Liver (tissue), 9 donors: ENCODE measurements around the gene MTURN. TPM values are rescaled to one million over a fixed set of nuclear protein-coding genes. Genes with fewer than 3 reads are reported as not detected.

Experiments used
- DNase-seq: peaks from one replicate; pipeline ENCODE4 v3.0.0-alpha.2; 2017; ENCODE audit warnings: low spot score
- H3K27ac ChIP-seq, 2 donors: one replicate each; pipeline ENCODE4 v1.7.0; 2013; ENCODE audit warnings: inconsistent platforms in 2 of 2, low read length in 2 of 2, control low read depth in 1 of 2, low read depth in 1 of 2, mild to moderate bottlenecking in 1 of 2
- H3K27me3 ChIP-seq, 4 donors: one replicate each; pipeline versions ENCODE4 v1.6.1 to v1.7.0; 2013; ENCODE audit warnings: low read length in 3 of 4, inconsistent platforms in 1 of 4, mild to moderate bottlenecking in 1 of 4, moderate library complexity in 1 of 4; ENCODE audit not compliant: control insufficient read depth in 4 of 4, insufficient read depth in 4 of 4
- H3K36me3 ChIP-seq, 4 donors: one replicate each; pipeline versions ENCODE4 v1.6.1 to v1.7.0; 2013; ENCODE audit warnings: low read length in 3 of 4, mild to moderate bottlenecking in 3 of 4, low read depth in 1 of 4, moderate library complexity in 1 of 4; ENCODE audit not compliant: control insufficient read depth in 4 of 4, insufficient read depth in 3 of 4
- H3K4me1 ChIP-seq, 4 donors: one replicate each; pipeline versions ENCODE4 v1.6.1 to v1.7.0; 2013; ENCODE audit warnings: low read length in 3 of 4, mild to moderate bottlenecking in 3 of 4, moderate library complexity in 1 of 4; ENCODE audit not compliant: control insufficient read depth in 4 of 4, insufficient read depth in 4 of 4
- H3K4me3 ChIP-seq, 3 donors: one replicate each; pipeline versions ENCODE4 v1.6.1 to v1.7.0; 2013; ENCODE audit warnings: low read length in 3 of 3, control low read depth in 1 of 3, low read depth in 1 of 3, mild to moderate bottlenecking in 1 of 3
- H3K9ac ChIP-seq, 2 donors: one replicate each; pipeline ENCODE4 v1.7.0; 2013; ENCODE audit warnings: low read length in 2 of 2, mild to moderate bottlenecking in 2 of 2, moderate library complexity in 2 of 2, control low read depth in 1 of 2, low read depth in 1 of 2
- H3K9me3 ChIP-seq, 4 donors: one replicate each; pipeline versions ENCODE4 v1.6.1 to v1.7.0; 2013; ENCODE audit warnings: low read length in 3 of 4; ENCODE audit not compliant: control insufficient read depth in 4 of 4
- EGR1 ChIP-seq, 2 donors: IDR thresholded peaks; 2 replicates each; pipeline ENCODE4 v1.6.1; 2016 to 2018; ENCODE audit warnings: antibody characterized with exemption in 2 of 2, low read depth in 2 of 2
- FOXA1 ChIP-seq: IDR thresholded peaks from 2 replicates; pipeline ENCODE4 v1.6.1; 2016; ENCODE audit warnings: antibody characterized with exemption
- FOXA2 ChIP-seq: IDR thresholded peaks from 2 replicates; pipeline ENCODE4 v1.6.1; 2016; ENCODE audit warnings: antibody characterized with exemption
- GABPA ChIP-seq, 2 donors: IDR thresholded peaks in 1 of 2; conservative IDR thresholded peaks in 1 of 2; 2 replicates each; pipeline ENCODE4 v1.6.1; 2016; ENCODE audit warnings: antibody characterized with exemption in 2 of 2, mild to moderate bottlenecking in 1 of 2, moderate library complexity in 1 of 2
- HNF4A ChIP-seq, 2 donors: conservative IDR thresholded peaks; 2 replicates each; pipeline ENCODE4 v1.6.1; 2016; ENCODE audit warnings: antibody characterized with exemption in 2 of 2, mild to moderate bottlenecking in 2 of 2
- HNF4G ChIP-seq: IDR thresholded peaks from 2 replicates; pipeline ENCODE4 v1.6.1; 2016; ENCODE audit warnings: antibody characterized with exemption
- JUND ChIP-seq, 2 donors: IDR thresholded peaks; 2 replicates each; pipeline ENCODE4 v1.6.1; 2016; ENCODE audit warnings: antibody characterized with exemption in 2 of 2
- NR2F2 ChIP-seq: IDR thresholded peaks from 2 replicates; pipeline ENCODE4 v1.6.1; 2016; ENCODE audit warnings: antibody characterized with exemption
- RAD21 ChIP-seq, 2 donors: IDR thresholded peaks; 2 replicates each; pipeline ENCODE4 v1.6.1; 2016; ENCODE audit warnings: antibody characterized with exemption in 2 of 2, mild to moderate bottlenecking in 2 of 2
- RXRA ChIP-seq, 2 donors: IDR thresholded peaks; 2 replicates each; pipeline ENCODE4 v1.6.1; 2017 to 2018; ENCODE audit warnings: antibody characterized with exemption in 2 of 2, mild to moderate bottlenecking in 1 of 2
- SP1 ChIP-seq: IDR thresholded peaks from 2 replicates; pipeline ENCODE4 v1.6.1; 2018; ENCODE audit warnings: antibody characterized with exemption, mild to moderate bottlenecking
- TAF1 ChIP-seq: conservative IDR thresholded peaks from 2 replicates; pipeline ENCODE4 v1.6.1; 2016; ENCODE audit warnings: antibody characterized with exemption, mild to moderate bottlenecking
- YY1 ChIP-seq: IDR thresholded peaks from 2 replicates; pipeline ENCODE4 v1.6.1; 2016; ENCODE audit warnings: antibody characterized with exemption, mild to moderate bottlenecking
- WGBS: extraction: QIAGEN DNeasy Blood & Tissue Kit; methylation state at CpG from one replicate; pipeline ENCODE4 v1.1.7; 2013; 5-methylcytosine and 5-hydroxymethylcytosine counted together
- polyA plus RNA-seq, 2 donors: library from polyadenylated mRNA; stranded (reverse) in 1 of 2; unstranded in 1 of 2; fragments of 200-250 nt in 1 of 2; fragments of >200 nt in 1 of 2; fragmentation: Nextera tagmentation in 1 of 2; extraction: Ambion mirVana in 1 of 2; gene quantifications; one replicate each; pipeline versions ENCODE4 v1.2.1 to v1.2.3, GENCODE V29; 2013 to 2015
- total RNA-seq, 2 donors: library from RNA; depleted of rRNA; stranded (reverse); fragments of >200 nt; gene quantifications; one replicate each; pipeline ENCODE4 v1.2.3, GENCODE V29; 2014
- TF ChIP-seq, protein P1 (sequence below): IDR thresholded peaks from 2 replicates; pipeline ENCODE4 v1.6.1; 2016; ENCODE audit warnings: antibody characterized with exemption, mild to moderate bottlenecking
- TF ChIP-seq, protein P2 (sequence below): IDR thresholded peaks from 2 replicates; pipeline ENCODE4 v1.6.1; 2016; ENCODE audit warnings: antibody characterized with exemption
- TF ChIP-seq, protein P3 (sequence below): fragments of 150-350 bp; IDR thresholded peaks from 2 replicates; pipeline ENCODE4 v1.5.1; 2017; ENCODE audit warnings: improper control_type of control experiment, low read depth, low read length; ENCODE audit not compliant: missing input control
- TF ChIP-seq, protein P4 (sequence below): IDR thresholded peaks from 2 replicates; pipeline ENCODE4 v1.6.1; 2016; ENCODE audit warnings: antibody characterized with exemption
- TF ChIP-seq, protein P5 (sequence below): IDR thresholded peaks from 2 replicates; pipeline ENCODE4 v1.6.1; 2016; ENCODE audit warnings: antibody characterized with exemption
- donor health status: healthy.
- donor health status: healthy.
- donor health status: healthy.
- donor health status: healthy.
- donor health status: healthy.

The MTURN gene
- total and polyA plus RNA-seq, 4 donors = 2.4 to 14.4 (median 6.1) TPM

DNA sequence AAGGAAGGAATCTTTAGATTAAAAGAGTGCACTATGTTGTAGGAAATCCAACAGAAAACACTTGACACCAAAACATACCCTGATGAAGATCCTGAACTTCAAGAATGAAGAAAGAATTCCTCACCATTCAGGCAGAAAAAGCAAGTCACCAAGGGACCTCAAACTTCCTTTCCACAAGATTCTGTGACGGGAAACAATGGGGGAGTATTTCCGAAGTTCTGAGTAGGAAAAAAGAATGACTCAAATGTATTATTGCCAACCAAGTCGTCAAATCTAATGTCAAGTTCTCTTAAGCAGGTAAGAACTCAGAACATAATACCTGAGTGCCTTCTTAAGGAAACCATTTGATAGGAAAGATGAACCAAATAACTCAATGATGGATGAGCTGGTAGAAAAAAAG lies 44.7 kb upstream of the MTURN start:
- H3K4me1 ChIP-seq = no peaks in the 10 kb centered on the region
- H3K36me3 ChIP-seq = no peaks in the 10 kb centered on the region
- no peak overlapping the region for H3K9ac ChIP-seq
- H3K27ac ChIP-seq = no peak overlapping the region
- DNase-seq = no peak
- H3K9me3 ChIP-seq = no peaks in the 10 kb centered on the region
- WGBS = 79% methylated on average over 3 of the region's 3 CpGs
- no peaks in the 10 kb centered on the region for H3K27me3 ChIP-seq
- TF ChIP-seq NR2F2 (no peak), YY1 (no peak), EGR1 (IDR thresholded peaks at IDR 0.05; ENCODE audit: low read depth in 2 of 2) (no peak), SP1 (no peak), HNF4G (no peak), JUND (IDR thresholded peaks at IDR 0.05) (no peak), RAD21 (IDR thresholded peaks at IDR 0.05) (no peak), FOXA1 (no peak), GABPA (IDR thresholded peaks at IDR 0.05 in 1 of 2, conservative IDR thresholded peaks at IDR 0.05 in 1 of 2) (no peak), RXRA (IDR thresholded peaks at IDR 0.05) (no peak), TAF1 (no peak), FOXA2 (no peak), HNF4A (conservative IDR thresholded peaks at IDR 0.05) (no peak)
- TF ChIP-seq, protein P1, sequence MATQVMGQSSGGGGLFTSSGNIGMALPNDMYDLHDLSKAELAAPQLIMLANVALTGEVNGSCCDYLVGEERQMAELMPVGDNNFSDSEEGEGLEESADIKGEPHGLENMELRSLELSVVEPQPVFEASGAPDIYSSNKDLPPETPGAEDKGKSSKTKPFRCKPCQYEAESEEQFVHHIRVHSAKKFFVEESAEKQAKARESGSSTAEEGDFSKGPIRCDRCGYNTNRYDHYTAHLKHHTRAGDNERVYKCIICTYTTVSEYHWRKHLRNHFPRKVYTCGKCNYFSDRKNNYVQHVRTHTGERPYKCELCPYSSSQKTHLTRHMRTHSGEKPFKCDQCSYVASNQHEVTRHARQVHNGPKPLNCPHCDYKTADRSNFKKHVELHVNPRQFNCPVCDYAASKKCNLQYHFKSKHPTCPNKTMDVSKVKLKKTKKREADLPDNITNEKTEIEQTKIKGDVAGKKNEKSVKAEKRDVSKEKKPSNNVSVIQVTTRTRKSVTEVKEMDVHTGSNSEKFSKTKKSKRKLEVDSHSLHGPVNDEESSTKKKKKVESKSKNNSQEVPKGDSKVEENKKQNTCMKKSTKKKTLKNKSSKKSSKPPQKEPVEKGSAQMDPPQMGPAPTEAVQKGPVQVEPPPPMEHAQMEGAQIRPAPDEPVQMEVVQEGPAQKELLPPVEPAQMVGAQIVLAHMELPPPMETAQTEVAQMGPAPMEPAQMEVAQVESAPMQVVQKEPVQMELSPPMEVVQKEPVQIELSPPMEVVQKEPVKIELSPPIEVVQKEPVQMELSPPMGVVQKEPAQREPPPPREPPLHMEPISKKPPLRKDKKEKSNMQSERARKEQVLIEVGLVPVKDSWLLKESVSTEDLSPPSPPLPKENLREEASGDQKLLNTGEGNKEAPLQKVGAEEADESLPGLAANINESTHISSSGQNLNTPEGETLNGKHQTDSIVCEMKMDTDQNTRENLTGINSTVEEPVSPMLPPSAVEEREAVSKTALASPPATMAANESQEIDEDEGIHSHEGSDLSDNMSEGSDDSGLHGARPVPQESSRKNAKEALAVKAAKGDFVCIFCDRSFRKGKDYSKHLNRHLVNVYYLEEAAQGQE = no peak
- TF ChIP-seq, protein P2, sequence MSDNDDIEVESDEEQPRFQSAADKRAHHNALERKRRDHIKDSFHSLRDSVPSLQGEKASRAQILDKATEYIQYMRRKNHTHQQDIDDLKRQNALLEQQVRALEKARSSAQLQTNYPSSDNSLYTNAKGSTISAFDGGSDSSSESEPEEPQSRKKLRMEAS = no peak
- TF ChIP-seq, protein P3, sequence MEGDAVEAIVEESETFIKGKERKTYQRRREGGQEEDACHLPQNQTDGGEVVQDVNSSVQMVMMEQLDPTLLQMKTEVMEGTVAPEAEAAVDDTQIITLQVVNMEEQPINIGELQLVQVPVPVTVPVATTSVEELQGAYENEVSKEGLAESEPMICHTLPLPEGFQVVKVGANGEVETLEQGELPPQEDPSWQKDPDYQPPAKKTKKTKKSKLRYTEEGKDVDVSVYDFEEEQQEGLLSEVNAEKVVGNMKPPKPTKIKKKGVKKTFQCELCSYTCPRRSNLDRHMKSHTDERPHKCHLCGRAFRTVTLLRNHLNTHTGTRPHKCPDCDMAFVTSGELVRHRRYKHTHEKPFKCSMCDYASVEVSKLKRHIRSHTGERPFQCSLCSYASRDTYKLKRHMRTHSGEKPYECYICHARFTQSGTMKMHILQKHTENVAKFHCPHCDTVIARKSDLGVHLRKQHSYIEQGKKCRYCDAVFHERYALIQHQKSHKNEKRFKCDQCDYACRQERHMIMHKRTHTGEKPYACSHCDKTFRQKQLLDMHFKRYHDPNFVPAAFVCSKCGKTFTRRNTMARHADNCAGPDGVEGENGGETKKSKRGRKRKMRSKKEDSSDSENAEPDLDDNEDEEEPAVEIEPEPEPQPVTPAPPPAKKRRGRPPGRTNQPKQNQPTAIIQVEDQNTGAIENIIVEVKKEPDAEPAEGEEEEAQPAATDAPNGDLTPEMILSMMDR = no peak
- TF ChIP-seq, protein P4, sequence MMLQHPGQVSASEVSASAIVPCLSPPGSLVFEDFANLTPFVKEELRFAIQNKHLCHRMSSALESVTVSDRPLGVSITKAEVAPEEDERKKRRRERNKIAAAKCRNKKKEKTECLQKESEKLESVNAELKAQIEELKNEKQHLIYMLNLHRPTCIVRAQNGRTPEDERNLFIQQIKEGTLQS = no peak
- TF ChIP-seq, protein P5, sequence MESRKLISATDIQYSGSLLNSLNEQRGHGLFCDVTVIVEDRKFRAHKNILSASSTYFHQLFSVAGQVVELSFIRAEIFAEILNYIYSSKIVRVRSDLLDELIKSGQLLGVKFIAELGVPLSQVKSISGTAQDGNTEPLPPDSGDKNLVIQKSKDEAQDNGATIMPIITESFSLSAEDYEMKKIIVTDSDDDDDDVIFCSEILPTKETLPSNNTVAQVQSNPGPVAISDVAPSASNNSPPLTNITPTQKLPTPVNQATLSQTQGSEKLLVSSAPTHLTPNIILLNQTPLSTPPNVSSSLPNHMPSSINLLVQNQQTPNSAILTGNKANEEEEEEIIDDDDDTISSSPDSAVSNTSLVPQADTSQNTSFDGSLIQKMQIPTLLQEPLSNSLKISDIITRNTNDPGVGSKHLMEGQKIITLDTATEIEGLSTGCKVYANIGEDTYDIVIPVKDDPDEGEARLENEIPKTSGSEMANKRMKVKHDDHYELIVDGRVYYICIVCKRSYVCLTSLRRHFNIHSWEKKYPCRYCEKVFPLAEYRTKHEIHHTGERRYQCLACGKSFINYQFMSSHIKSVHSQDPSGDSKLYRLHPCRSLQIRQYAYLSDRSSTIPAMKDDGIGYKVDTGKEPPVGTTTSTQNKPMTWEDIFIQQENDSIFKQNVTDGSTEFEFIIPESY = no peak
- no peak overlapping the region for H3K4me3 ChIP-seq
